Medulla oblongata (tissue), 1 donor: ENCODE results near the gene SLC24A4.
A peak's percentile ranks its signal among the peaks of the same experiment; 100 is the strongest.

Experiments used
- DNase-seq: peaks from one replicate; pipeline ENCODE4 v3.0.0-alpha.2; 2015; ENCODE audit errors: extremely low spot score

SLC24A4 gene

DNA sequence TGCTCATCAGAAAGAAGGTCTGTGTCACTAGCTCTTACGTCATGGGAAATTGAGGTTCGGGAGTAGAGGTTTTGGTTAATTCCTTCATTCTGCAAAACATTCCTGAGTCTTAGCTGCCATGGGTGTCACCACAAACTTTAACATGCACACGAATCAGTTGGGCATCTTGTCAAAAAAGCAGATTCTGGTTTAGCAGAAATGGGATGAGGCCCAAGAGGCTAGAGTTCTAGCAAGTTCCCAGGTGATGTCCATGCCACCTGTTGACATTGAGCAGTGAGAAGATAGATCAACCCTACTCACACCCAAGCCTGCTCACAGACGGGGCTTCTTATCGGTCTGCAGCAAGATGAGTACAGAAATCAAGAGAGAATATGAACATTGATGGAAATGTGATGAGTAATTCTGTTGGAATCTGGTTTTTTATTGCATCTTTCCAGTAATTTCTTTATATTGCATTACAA lies 179.0 kb downstream of the SLC24A4 start:
- DNase-seq = no peak

DNA sequence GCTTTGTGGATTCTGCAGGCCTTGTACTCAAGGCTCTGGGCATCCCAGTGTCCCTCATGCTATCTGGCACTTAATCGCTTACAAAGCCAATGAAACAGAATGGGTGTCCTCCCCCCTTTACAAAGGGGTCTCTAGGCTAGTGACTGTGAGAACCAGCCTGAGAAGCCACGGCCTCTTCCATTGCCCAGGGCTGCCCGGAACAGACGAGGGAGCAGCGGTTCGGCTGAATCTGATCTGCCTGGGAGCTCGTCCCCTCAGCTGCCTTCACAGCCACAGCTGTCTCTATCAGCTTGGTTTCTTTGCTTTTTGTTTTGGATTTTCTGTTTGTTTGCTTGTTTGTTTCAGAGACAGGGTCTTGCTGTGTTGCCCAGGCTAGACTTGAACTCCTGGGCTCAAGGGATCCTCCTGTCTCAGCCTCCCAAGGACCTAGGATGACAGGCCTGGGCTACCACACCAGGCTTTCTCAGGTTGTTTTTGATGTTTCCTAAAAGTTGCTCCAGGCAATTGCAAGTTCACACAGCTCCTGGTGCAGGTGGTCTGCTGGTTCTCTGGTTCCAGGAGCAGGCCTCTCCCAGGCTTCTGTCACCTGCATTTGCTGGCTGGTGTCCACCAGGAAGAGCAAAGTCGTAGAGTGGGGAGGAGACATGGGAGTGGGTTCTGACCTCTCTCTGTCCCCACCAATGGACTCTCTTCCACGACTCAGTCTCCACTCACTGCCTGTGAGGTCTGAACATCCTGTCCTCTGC lies 179.7 kb downstream of the SLC24A4 start:
- no peak for DNase-seq

DNA sequence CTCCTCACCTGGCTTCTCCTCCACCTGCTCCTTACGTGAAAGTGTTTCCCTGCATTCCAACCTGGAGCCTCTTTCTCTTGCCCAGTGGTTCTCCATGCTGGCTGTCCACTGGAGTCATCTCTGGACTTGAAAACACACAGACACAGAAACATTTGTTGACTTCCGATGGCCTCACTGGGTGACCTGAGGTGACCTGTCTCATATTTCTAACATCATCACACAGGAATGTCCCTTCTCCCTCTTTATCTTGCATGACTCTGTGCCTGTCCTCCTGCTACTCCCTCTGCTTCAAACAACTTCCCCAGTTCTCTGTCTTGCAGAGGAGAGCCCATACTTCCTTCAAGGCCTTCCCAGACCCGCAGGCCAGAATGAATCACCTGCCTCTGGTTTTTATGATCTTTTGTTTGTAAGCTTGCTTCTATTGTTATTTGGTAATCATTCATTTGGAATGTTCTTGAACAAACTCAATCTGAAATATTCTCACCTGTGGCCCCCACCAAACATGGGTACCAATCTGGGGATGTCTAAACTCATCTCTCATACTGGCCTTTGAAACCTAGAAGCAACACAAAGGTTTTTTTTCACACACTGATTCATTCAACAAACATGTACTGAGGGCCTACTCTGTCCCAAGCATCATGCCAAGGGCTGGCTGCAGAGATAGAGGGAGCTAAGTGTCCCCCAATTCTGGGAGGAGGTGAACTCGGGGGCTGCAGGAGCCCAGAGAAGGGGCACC lies 181.0 kb downstream of the SLC24A4 start:
- no peak for DNase-seq

DNA sequence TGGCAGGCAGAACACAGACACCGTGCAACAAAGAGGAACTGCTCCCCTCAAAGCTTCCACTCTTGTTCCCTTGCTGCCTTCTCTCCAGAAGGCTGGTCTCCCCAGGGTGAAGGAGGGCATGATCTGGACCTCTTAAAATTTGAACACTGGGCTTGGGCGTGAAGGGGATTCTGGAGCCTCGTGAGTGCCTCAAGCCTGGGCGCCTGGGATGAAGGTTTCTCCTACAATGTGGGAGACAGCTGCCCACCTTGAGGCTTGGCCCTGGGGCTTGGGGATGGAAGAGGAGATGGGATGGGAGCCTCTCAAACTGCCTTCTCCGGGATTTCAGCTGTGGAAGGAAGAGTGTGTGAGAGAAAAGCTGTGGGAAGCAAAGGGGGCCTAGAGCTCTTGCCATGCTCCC lies 182.9 kb downstream of the SLC24A4 start:
- DNase-seq = no peak

DNA sequence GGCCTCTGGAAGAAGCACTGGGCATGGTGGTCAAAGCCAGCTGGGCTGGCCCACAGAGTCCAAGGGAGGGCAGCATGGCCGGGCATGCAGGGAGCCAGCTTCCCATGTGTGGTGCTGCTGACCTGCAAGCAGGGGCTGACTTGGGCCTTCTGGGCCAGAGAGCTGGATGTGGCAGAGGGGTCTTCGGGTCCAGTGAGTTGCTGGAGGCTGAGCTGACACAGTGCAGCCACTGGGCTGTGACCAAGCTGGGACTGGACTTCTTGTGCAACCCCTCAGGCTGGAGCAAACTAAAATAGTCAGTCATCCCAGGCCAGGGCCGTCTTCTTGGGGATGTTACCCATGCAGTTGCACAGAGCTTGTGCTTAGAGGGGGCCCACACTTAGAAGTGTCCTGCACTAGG lies 183.3 kb downstream of the SLC24A4 start:
- no peak for DNase-seq

DNA sequence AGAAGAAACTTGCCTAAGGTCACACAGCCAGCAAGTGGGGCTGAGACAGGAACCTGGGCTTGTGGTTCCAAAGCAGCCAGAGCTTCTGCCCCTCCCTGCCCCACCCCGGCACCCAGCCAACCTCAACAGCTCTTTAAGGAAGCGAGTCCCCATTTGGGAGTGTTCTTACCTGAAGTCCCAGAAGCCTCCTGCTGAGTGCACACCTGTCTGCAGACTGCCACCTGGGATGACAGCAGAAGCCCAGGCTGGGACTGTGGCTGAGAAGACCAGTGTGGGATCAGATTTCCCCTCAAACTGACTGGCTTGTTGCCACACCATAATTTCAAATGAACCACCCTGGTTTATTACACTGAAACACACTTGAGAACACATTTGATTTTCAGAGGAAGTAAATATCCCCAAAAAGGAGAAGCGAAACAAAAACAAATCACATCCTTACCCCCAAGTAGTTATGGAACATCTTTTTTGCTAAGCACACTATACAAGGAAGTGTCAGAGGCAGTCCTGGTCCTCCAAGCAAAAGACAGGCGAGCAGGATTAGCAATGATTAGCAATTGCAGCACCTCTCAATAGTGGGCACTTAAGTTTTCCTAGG lies 184.3 kb downstream of the SLC24A4 start:
- DNase-seq = peak; percentile 75

DNA sequence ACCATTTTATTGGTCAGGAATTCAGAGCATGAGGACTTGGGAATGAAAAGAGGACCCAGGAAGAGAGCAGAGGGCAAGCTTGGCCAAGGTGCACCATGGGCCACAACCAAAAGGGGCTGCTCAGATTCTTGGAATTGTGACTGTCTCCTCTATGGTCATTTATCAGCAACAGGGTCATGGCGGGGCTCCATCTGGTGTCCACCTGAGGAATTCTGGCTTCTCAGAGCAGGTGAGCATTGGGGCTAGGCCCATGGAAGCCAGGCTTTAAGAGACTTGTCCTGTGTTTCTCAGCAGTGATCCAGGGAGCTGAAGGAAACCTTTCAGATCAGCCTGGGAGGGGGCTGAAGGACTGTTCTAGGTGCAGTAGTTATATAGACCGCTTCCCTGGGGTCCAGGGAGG lies 188.0 kb downstream of the SLC24A4 start:
- DNase-seq = no peak

DNA sequence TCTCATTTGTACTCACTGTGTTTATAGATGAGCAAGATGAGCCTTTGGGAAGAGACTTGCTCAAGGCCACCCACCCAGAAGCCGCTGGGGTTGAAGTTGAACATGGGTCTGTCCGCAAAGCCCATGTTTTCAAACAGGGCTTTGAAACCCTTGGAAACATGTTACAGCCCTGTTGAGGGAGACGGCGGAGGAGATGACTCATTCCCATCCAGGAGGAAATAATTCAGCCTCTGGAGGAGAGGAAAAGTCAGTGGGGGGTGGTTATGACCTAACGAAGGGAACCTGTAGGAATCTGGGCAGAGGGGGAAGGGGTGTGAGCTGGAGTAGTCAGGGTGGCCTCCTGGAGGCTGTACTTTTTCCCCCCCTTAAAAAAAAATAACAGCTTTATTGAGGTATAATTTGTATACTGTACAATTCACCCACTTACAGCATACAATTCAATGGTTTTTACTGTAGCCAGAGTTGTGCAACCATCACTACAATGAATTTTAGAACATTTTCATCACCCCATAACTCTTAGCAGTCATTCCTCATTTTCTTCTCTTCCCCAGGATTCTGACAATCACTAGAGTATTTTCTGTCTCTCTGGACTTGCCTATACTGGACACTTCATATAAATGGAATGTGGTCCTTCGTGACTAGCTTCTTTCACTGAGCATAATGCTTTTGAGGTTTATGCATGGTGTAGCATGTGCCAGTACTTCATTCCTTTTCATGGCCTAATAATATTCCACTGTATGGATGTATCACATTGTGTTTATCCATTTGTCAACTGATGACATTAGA lies 188.7 kb downstream of the SLC24A4 start:
- DNase-seq = no peak

DNA sequence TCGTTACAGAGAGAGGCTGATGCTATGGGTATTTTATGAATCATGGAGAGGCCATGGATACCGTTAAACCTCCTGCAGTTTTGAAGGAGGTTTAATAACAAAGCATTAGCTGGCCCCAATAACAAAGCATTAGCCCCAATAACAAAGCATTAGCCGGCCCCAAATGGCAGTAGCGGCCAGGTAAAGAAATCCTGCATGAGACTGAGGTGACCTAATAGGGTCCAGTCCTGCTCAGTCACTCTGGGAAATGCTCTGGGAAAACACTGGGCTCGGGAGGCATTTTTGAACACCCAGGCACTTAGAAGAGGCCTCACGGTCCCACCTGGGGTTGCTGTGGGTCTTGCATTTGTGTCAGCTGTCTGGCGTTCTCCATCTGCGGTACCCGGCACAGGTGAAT lies 189.8 kb downstream of the SLC24A4 start:
- DNase-seq = no peak

DNA sequence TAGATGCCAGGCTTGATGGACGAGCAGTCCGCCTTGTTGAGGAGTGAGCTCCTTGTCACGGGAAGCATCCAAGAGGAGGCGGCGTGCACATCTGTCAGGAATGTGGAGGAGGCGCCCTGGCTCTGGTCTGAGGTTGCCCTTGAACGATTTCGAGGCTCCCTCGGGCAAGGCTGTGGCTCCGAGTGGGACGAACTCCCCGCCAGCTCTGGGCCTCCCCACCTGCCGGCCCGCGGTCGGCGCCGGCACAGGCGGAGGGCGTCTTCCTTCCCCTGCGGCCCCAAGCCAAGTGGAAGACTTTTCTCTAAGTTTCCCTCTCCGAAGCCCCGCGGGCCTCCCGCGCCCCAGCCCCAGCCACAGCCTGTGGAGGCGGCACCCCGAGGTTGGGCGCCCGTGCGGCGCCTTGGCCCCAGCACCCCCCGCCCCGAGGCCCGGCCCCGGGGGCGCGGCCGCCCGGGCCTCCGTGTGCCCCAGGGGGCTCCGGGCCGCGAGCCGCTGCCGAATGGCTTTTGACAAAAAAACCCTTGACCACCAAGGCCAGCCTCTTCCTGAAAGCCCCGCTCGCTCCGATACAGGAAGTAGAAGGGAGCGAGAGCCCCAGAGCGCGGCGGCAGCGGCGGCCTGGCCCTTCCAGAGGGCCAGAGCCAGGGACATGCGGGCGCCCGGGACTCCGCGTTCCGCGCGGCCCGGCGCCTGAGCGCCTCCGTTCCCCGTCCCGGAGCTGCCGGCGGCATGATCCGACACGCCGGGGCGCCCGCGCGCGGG lies 190.4 kb downstream of the SLC24A4 start, which contains the start of gene RIN3:
Gene RIN3 (plus strand): TSS at position 578 of the 762 bp plus-strand sequence. CDS start 152 bp downstream, at position 730.
- DNase-seq = peak; percentile 33

DNA sequence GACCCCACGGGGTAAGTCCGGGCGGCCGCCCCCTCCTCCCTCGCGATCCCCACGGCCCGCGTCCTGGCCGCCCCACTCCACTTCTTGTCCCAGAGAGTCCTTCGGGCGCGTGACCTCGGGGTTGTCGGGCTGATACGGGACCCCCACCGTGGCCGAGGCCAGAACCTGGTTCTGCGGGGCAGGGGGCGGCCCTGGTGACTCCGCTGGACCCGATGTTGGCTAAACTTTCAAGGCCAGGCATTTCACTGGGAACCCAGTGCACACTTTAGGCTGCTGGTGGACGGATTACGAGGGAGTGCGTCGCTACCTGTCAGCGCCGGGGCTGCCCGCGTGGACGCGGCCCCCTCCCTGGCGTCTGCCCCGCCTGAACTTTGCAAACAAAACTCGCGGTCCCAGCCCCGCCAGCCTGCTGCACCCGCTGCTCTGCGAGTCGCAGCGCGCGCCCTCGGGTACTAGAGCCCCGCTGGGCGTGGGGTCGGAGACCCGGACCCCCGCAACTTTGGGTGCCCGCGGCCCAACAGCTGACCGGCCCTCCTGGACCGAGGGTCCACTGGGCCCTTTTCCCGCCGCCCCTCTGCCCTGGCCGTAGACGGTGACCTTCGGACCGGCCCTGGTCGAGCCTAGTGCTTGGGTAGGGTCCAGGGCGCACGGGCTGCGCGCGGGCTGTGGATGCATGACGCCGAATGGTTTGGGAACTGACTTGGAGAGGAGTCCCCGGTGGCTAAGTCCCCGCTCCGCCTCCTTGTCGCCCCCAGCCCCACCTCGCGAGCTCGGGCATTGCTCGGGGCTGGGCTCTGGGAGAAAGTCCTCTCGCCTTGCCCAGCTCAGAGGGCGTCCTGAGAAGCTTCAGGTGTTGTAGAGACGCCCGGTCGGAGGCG lies 191.2 kb downstream of the SLC24A4 start:
- DNase-seq = no peak

DNA sequence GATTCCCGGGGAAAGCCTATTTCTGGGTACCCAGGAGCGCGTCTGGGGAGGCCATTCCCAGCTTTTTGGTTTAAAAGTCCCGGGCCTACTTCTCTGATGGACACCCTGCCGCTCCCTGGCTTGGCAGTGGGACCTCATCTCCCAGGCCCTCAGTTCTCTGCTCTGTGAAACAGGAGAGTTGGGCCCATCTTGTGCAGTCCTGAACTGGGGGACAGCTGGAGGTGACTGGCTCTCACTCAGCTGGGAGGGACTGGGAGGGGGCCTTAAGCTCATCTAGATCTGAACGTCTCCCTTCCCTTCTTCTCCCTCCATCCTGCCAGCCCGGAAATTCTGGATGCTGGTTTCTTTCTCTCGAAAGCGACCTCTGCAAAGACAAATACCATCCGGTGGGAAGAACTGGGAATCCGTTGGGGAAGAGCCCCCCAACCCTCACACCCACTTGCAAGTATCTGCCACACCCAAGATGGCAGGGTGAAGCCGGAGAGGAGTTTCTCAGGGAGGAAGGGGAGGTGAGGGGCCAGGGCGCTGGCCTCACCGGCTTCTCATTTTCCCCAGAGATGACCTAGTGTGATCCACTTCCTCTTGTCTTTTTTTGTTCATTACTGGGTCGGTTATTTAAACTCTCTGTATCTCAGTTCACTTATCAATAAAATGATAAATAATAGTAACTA lies 192.0 kb downstream of the SLC24A4 start:
- no peak for DNase-seq

DNA sequence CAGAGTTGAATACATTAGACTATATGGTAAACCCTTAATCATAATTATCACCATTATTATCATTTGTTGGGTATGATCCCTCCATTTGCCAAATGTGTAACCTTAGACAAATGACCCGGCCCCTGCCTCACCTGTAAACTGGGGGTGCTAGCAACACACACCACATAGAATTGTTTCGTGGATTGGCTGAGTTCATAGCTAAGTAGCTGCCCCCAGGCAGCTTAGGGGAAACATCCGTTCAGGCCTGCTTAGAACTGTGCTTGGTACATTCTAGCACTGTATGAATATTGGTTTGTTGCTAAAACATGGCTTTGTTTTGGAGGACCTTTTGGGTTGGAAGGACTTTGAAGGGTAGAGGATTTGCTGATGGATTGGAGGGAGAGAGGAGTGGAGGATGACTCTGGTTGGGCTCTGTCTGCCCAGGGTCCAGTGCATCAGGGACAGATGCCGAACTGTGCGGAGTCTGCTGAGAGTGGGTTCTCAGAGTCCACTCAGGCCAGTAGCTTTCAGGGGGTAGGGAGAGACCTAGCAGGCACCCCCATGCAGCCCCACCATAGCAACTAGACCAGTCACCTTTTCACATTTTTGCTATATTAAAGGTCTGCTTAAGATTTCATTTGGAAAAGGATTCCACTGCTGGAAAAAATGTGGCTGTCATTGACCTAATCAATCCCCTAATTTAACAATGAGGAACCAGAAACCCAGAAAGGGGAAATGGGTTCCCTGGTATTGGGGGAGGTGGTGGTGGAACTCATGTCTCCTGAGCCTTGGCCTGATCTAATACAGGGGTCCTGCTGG lies 192.8 kb downstream of the SLC24A4 start:
- DNase-seq = peak; percentile 64

DNA sequence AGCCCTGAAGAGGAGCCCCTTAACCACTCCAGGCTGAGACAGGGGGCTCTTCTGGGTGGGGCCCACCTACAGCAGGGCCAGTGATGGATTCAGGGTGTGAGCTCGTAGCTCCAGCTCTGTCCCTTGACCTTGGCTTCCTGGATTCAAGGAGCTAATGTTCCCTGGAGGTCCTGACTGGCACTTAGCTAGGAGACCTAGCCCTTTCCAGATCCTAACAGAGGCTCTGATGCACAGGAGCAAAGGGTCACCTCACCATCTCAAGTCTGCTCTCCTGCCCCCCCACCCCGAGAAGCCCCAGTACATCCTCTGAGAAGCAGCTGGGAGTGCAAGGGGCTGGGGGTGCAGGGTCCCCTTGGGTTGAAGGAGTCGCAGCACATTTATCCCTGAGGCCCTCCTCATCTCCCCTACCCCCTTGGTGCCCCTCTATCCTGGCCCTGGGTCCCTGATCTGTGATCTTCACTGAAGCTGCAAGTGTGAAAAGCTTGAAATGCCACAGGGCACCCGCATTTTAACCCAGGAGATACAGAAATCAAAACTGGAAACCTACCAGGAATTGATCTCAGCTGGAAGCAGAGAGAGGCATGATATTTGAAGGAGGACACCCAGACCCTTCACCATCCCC lies 193.5 kb downstream of the SLC24A4 start:
- DNase-seq = no peak

DNA sequence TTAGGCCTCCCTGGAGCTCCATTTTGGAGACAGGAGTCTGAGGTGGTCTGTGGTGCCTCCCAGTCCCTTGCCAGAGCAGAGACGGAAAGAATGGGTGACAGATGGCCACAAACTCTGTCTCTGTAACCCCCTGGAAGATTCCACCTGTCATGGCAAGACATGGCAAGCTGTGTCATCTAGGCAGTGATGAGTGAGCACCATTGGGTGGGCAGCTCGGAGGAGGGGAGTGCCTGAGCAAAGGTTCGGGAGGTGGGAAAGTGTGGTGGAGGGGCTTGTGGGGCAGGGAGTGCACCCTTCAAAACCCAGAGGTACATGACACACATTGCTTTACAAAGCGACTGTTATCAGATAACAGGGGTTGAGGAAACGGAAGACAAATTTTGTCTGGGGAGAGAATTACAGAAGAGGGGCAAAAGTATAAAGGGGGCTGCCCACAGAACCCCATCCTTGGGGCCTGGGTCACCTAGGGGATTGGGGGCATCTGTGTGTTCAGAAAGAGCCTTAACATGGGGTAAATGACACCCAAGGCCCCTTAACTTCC lies 194.1 kb downstream of the SLC24A4 start:
- no peak for DNase-seq

DNA sequence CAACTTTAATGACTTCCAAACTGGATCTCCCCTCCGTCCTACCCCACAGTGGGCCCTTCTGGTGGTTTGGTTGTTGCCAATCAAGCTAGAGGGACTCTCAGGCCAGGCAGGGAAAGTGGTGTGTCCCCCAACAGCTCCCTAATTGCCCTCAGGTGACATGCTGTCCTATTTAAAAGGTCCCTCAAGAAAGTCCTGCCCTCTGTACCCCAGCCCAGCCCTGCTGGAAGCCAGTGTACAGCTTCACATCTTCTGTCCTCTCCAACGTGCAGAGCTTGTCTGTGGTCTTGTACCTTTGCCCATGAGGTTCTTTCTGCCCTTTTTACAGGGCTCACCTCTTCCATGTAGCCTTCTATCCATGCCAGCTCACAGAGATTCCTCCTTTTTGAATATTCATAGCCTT lies 194.8 kb downstream of the SLC24A4 start:
- DNase-seq = no peak

DNA sequence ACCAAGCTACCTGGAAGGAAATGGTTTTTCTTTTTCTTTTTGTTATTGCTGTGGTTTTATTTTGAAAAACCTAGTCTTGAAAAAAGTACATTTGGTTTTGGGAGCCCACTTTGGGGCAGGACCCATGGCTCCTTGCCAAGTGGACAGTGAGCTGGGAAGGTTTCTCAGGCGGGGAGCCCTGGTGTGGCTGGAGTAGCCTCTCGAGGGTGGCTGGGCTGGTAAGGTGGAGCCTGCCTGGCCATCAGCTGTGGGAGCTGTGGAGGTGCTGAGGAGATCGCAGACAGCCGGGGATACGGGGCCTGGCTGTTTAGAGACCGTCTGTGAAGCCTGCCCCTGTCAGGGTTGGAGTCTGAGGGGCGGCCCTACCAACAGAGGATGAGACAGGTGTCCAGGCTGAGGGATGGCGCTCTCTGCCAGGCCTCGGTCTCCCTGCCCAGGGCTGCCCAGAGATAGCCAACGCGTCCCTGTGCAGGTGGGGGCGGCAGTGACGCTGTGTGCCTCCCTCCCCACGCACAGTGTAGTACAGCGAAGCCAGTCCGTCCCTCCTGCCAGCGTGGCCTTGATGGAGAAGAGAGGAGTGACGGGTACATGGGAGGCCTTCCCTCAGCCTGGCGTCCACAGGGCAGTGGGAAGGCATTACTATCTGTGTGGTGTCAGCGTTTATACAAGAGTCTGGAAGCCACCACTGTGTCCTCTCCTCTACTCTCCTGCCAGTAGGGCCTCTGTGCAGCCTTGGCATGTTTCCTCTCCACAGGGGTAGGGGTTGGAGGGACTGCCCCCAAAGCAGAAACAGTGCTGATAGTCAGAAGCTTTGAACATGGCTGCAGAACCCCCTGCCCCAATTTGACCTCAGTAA lies 196.5 kb downstream of the SLC24A4 start:
- DNase-seq = no peak
